DMS53 (cell line): ENCODE results near the gene ZNF891.
A peak's percentile ranks its signal among the peaks of the same experiment; 100 is the strongest.

Experiments
- DNase-seq: peaks from one replicate; lab custom pipeline; 2025; lab: John Stamatoyannopoulos, UW

Gene ZNF891

GRCh38 chr12:133061954-133062353, 68.1 kb downstream of the ZNF891 start:
- DNase-seq, result no peak

DNA sequence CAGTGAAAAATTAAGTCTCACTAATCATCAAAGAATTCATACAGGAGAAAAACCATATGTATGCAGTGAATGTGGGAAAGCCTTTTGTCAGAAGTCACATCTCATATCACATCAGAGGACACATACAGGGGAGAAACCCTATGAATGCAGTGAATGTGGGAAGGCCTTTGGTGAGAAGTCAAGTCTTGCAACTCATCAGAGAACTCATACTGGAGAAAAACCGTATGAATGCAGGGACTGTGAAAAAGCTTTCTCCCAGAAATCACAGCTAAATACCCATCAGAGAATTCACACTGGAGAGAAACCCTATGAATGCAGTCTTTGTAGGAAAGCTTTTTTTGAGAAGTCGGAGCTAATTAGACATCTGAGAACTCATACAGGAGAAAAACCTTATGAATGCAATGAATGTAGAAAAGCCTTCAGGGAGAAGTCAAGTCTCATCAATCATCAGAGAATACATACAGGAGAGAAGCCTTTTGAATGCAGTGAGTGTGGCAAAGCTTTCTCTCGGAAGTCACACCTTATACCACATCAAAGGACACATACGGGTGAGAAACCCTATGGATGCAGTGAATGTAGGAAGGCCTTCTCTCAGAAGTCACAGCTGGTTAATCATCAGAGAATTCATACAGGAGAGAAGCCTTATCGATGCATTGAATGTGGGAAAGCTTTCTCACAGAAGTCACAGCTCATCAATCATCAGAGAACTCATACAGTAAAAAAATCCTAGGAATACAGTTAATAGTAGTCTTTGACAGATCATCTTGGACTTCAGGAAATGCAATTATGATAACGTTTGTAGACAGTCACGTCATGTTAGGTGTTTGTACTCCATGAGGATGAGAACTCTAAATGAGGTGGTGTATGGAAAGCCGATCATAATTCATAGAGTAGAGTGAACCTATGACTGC, 71.6 kb downstream of the ZNF891 start:
- DNase-seq, result peak; percentile 61

DNA sequence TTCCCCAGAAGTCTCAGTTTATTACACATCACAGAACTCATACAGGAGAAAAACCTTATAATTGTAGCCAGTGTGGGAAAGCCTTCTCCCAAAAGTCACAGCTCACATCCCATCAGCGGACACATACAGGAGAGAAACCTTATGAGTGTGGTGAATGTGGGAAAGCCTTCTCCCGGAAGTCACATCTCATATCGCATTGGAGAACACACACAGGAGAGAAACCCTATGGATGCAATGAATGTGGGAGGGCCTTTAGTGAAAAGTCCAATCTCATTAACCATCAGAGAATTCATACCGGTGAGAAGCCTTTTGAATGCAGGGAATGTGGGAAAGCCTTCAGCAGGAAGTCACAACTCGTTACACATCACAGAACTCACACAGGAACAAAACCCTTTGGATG, 72.6 kb downstream of the ZNF891 start:
- DNase-seq, result peak; percentile 39
